ENCODE measurements around the gene CACNA2D3. TPM values are rescaled to one million over a fixed set of nuclear protein-coding genes. Genes with fewer than 3 reads are reported as not detected.

CACNA2D3 gene
- total and polyA plus RNA-seq, 12 donors: 0.26 to 13.7 (median 2.8) TPM; not detected in 1

GRCh38 chr3:54858093-54858785 lies 735.9 kb downstream of the CACNA2D3 start:
- intact Hi-C loops (cut with DNase I): loop anchor here in 1 of 2 donors (5.0 to 10.0 kb wide), 2 partner anchors 324 to 887 kb away; no protein-coding TSS in a partner anchor
- Histone ChIP-seq H3K4me3 (no peak overlapping the region), H3K27me3 (no peaks in the 10 kb centered on the region), H3K36me3 (replicated peaks in 1 of 2) (no peaks in the 10 kb centered on the region), H3K9me3 (replicated peaks in 1 of 3) (no peaks in the 10 kb centered on the region), H3K27ac (no peak overlapping the region), H3K4me1 (replicated peaks in 1 of 2) (peaks cover 0 to 24% of the 10 kb centered on the region in 2 donors)
- no peak for DNase-seq
- WGBS, 4 donors: 47 to 72% (median 57%) methylated on average over 4 of the region's 4 CpGs
- TF ChIP-seq, protein P1, sequence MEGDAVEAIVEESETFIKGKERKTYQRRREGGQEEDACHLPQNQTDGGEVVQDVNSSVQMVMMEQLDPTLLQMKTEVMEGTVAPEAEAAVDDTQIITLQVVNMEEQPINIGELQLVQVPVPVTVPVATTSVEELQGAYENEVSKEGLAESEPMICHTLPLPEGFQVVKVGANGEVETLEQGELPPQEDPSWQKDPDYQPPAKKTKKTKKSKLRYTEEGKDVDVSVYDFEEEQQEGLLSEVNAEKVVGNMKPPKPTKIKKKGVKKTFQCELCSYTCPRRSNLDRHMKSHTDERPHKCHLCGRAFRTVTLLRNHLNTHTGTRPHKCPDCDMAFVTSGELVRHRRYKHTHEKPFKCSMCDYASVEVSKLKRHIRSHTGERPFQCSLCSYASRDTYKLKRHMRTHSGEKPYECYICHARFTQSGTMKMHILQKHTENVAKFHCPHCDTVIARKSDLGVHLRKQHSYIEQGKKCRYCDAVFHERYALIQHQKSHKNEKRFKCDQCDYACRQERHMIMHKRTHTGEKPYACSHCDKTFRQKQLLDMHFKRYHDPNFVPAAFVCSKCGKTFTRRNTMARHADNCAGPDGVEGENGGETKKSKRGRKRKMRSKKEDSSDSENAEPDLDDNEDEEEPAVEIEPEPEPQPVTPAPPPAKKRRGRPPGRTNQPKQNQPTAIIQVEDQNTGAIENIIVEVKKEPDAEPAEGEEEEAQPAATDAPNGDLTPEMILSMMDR (IDR thresholded peaks at IDR 0.05): no peak
- no peak for TF ChIP-seq POLR2A (IDR thresholded peaks at IDR 0.05)

GRCh38 chr3:54859184-54859583 lies 736.8 kb downstream of the CACNA2D3 start:
- H3K36me3 ChIP-seq (replicated peaks in 1 of 2): no peaks in the 10 kb centered on the region
- H3K9me3 ChIP-seq (replicated peaks in 1 of 3): no peaks in the 10 kb centered on the region
- H3K27ac ChIP-seq: no peak overlapping the region
- intact Hi-C loops (cut with DNase I): loop anchor here in 1 of 2 donors (5.0 to 10.0 kb wide), 2 partner anchors 323 to 886 kb away; no protein-coding TSS in a partner anchor
- H3K4me1 ChIP-seq (replicated peaks in 1 of 2): peaks cover 3 to 27% of the 10 kb centered on the region in 2 donors
- no peak for DNase-seq
- WGBS, 4 donors: 68 to 80% (median 74%) methylated on average over 2 to 3 of the region's 3 CpGs
- H3K4me3 ChIP-seq: no peak overlapping the region
- no peaks in the 10 kb centered on the region for H3K27me3 ChIP-seq
- TF ChIP-seq POLR2A (IDR thresholded peaks at IDR 0.05): no peak
- TF ChIP-seq, protein P1 (IDR thresholded peaks at IDR 0.05): no peak

GRCh38 chr3:54861248-54862067 lies 739.1 kb downstream of the CACNA2D3 start:
- no peak overlapping the region for H3K27ac ChIP-seq
- 62 to 80% (median 77%) methylated on average over 8 to 9 of the region's 9 CpGs for WGBS, 4 donors

More at GRCh38 chr3:54861248-54862067, 739.1 kb downstream of the CACNA2D3 start:
- Histone ChIP-seq H3K36me3 (replicated peaks in 1 of 2) (no peaks in the 10 kb centered on the region), H3K4me3 (no peak overlapping the region), H3K27me3 (no peaks in the 10 kb centered on the region), H3K4me1 (replicated peaks in 1 of 2) (peaks cover 18 to 45% of the 10 kb centered on the region in 2 donors), H3K9me3 (replicated peaks in 1 of 3) (no peaks in the 10 kb centered on the region)
- intact Hi-C loops (cut with DNase I): loop anchor here in 1 of 2 donors (10.0 kb wide), 1 partner anchor 333 kb away; no protein-coding TSS in a partner anchor
- TF ChIP-seq, protein P1 (IDR thresholded peaks at IDR 0.05): no peak
- TF ChIP-seq POLR2A (IDR thresholded peaks at IDR 0.05): no peak
- DNase-seq: no peak
